ENCODE results near the gene RGL1.

GRCh38 chr1:183876309-183876708, 71.4 kb downstream of the RGL1 start:
- no peak for TF ChIP-seq CTCF (IDR thresholded peaks at IDR 0.05)
- no peak for TF ChIP-seq POLR2A (IDR thresholded peaks at IDR 0.05)
- TF ChIP-seq EP300 (IDR thresholded peaks at IDR 0.05), result peak in 1 of 2 donors; percentile 15

Data from tibial nerve (tissue), 4 donors.